IMR-90 (cell line): ENCODE measurements around the gene MYO5A. TPM values are rescaled to one million over a fixed set of nuclear protein-coding genes. Genes with fewer than 3 reads are reported as not detected.

Experiments used
- ATAC-seq: fragments of 200-7000 bp; cut with Tn5 transposase; 2 replicates; pipeline ENCODE4 v1.9.1; 2020; ENCODE audit warnings: low read depth, mild to moderate bottlenecking, moderate library complexity
- BruUV-seq: library from RNA; stranded (reverse); fragments of 400-500 nt; replicated peaks from 2 replicates; lab custom pipeline; 2021; lab: Mats Ljungman, UMichigan
- CTCF ChIA-PET: fragments of 300-600 bp; formaldehyde crosslinking; extraction: SDS; loops from one replicate; lab custom pipeline; 2021; ENCODE audit warnings: antibody characterized with exemption; lab: Yijun Ruan, JAX
- POLR2A ChIA-PET: fragments of 300-600 bp; sonication (Branson Sonifier 250); formaldehyde crosslinking; loops from one replicate; lab custom pipeline; 2022; ENCODE audit warnings: antibody characterized with exemption; ENCODE audit not compliant: unreplicated experiment; lab: Charles Lee
- DNase-seq: peaks from one replicate; pipeline ENCODE4 v3.0.0; 2013
- H2AFZ ChIP-seq: replicated peaks from 2 replicates; pipeline ENCODE3; 2013; ENCODE audit warnings: low read length, mild to moderate bottlenecking; ENCODE audit not compliant: poor library complexity
- H2AK5ac ChIP-seq: 2 replicates; pipeline ENCODE4 v1.6.1; 2013; ENCODE audit warnings: low read depth, low read length, inconsistent platforms
- H2AK9ac ChIP-seq: replicated peaks from 2 replicates; pipeline ENCODE3; 2013; ENCODE audit warnings: mild to moderate bottlenecking, low read depth, low read length, moderate library complexity; ENCODE audit not compliant: poor library complexity
- H2BK120ac ChIP-seq: 2 replicates; pipeline ENCODE4 v1.6.1; 2013; ENCODE audit warnings: low read depth, low read length, inconsistent platforms
- H2BK15ac ChIP-seq: 3 replicates; pipeline ENCODE4 v1.6.1; 2013; ENCODE audit warnings: low read depth, low read length, inconsistent platforms
- H2BK20ac ChIP-seq: 2 replicates; pipeline ENCODE4 v1.6.1; 2013; ENCODE audit warnings: low read depth, mild to moderate bottlenecking, inconsistent platforms, low read length, moderate library complexity
- H2BK5ac ChIP-seq: 2 replicates; pipeline ENCODE4 v1.6.1; 2013; ENCODE audit warnings: mild to moderate bottlenecking, low read depth, low read length, inconsistent platforms; ENCODE audit not compliant: poor library complexity, severe bottlenecking
- H3K14ac ChIP-seq: replicated peaks from 2 replicates; pipeline ENCODE4 v1.6.1; 2013; ENCODE audit warnings: low read depth, low read length, inconsistent platforms
- H3K18ac ChIP-seq: 2 replicates; pipeline ENCODE4 v1.6.1; 2013; ENCODE audit warnings: low read depth, low read length, control low read depth
- H3K23ac ChIP-seq: 2 replicates; pipeline ENCODE4 v1.6.1; 2013; ENCODE audit warnings: low read depth, low read length, inconsistent platforms
- H3K27ac ChIP-seq: 2 replicates; pipeline ENCODE4 v1.5.1; 2013; ENCODE audit warnings: mild to moderate bottlenecking, control low read depth, low read length; ENCODE audit not compliant: insufficient read depth
- H3K27me3 ChIP-seq: 2 replicates; pipeline ENCODE4 v1.6.1; 2013; ENCODE audit warnings: low read length; ENCODE audit not compliant: control insufficient read depth, insufficient read depth
- H3K36me3 ChIP-seq: 2 replicates; pipeline ENCODE4 v1.6.1; 2013; ENCODE audit warnings: low read length, mixed read lengths; ENCODE audit not compliant: control insufficient read depth, insufficient read depth
- H3K4ac ChIP-seq: 2 replicates; pipeline ENCODE4 v1.6.1; 2013; ENCODE audit warnings: low read depth, low read length, inconsistent platforms
- H3K4me1 ChIP-seq: 2 replicates; pipeline ENCODE4 v1.6.1; 2013; ENCODE audit warnings: low read length, mixed read lengths; ENCODE audit not compliant: control insufficient read depth, insufficient read depth
- H3K4me2 ChIP-seq: 2 replicates; pipeline ENCODE4 v1.6.1; 2013; ENCODE audit warnings: low read depth, mild to moderate bottlenecking, control low read depth, low read length, moderate library complexity
- H3K4me3 ChIP-seq: 2 replicates; pipeline ENCODE4 v1.5.1; 2013; ENCODE audit warnings: low read depth, mild to moderate bottlenecking, control low read depth, low read length, moderate library complexity; ENCODE audit not compliant: insufficient read depth
- H3K56ac ChIP-seq: 2 replicates; pipeline ENCODE4 v1.6.1; 2013; ENCODE audit warnings: low read length, inconsistent platforms; ENCODE audit not compliant: insufficient read depth; ENCODE audit errors: extremely low read depth
- H3K79me1 ChIP-seq, 2 experiments: 2 replicates each; pipeline ENCODE4 v1.6.1; 2013; ENCODE audit warnings: low read length in 2 of 2, inconsistent platforms in 1 of 2, low read depth in 1 of 2
- H3K9ac ChIP-seq: 2 replicates; pipeline ENCODE4 v1.6.1; 2013; ENCODE audit warnings: low read depth, low read length, control low read depth
- H3K9me1 ChIP-seq: 2 replicates; pipeline ENCODE4 v1.6.1; 2013; ENCODE audit warnings: low read length, inconsistent platforms; ENCODE audit not compliant: insufficient read depth
- H3K9me3 ChIP-seq: 2 replicates; pipeline ENCODE4 v1.6.1; 2013; ENCODE audit warnings: low read length; ENCODE audit not compliant: control insufficient read depth, insufficient read depth
- H4K20me1 ChIP-seq: 2 replicates; pipeline ENCODE4 v1.6.1; 2013; ENCODE audit warnings: low read length, inconsistent platforms; ENCODE audit not compliant: insufficient read depth
- H4K5ac ChIP-seq: 2 replicates; pipeline ENCODE4 v1.6.1; 2013; ENCODE audit warnings: mild to moderate bottlenecking, low read depth, low read length, control low read depth
- H4K8ac ChIP-seq, 2 experiments: 2 replicates each; pipeline ENCODE4 v1.6.1; 2013; ENCODE audit warnings: low read depth in 2 of 2, low read length in 2 of 2, control low read depth in 1 of 2, inconsistent platforms in 1 of 2
- H4K91ac ChIP-seq: 2 replicates; pipeline ENCODE4 v1.6.1; 2013; ENCODE audit warnings: low read depth, low read length, inconsistent platforms; ENCODE audit not compliant: insufficient read depth
- CEBPB ChIP-seq: IDR thresholded peaks from 2 replicates; pipeline ENCODE4 v1.6.1; 2012; ENCODE audit warnings: low read depth, low read length, improper control_type of control experiment
- ELK1 ChIP-seq: fragments of 150-350 bp; IDR thresholded peaks from 2 replicates; pipeline ENCODE4 v1.6.1; 2016; ENCODE audit warnings: low read depth, mild to moderate bottlenecking, low read length, moderate library complexity, borderline replicate concordance
- MAZ ChIP-seq: IDR thresholded peaks from 2 replicates; pipeline ENCODE4 v1.6.1; 2012; ENCODE audit warnings: low read depth, mild to moderate bottlenecking, low read length, improper control_type of control experiment, moderate library complexity, borderline replicate concordance
- NFE2L2 ChIP-seq: fragments of 150-350 bp; IDR thresholded peaks from 2 replicates; pipeline ENCODE4 v1.6.1; 2016; ENCODE audit warnings: low read depth, mild to moderate bottlenecking, low read length
- RAD21 ChIP-seq: IDR thresholded peaks from 2 replicates; pipeline ENCODE4 v1.6.1; 2012; ENCODE audit warnings: low read length, improper control_type of control experiment
- RCOR1 ChIP-seq: IDR thresholded peaks from 2 replicates; pipeline ENCODE4 v1.6.1; 2012; ENCODE audit warnings: mild to moderate bottlenecking, low read length, improper control_type of control experiment; ENCODE audit not compliant: insufficient replicate concordance
- WGBS, 2 experiments: methylation state at CpG; one replicate each; pipeline versions ENCODE4 v1.1.5 to v1.1.7; 2013; ENCODE audit warnings: missing lambda C conversion rate in 2 of 2; ENCODE audit not compliant: insufficient read length in 1 of 2; ENCODE audit errors: extremely low coverage in 2 of 2; 5-methylcytosine and 5-hydroxymethylcytosine counted together
- dilution Hi-C: fragments of 300-500 bp; cut with HindIII; formaldehyde crosslinking; loops from one replicate; pipeline ENCODE4 v1.14.3; 2018; ENCODE audit warnings: low sequenced_read_pairs; ENCODE audit not compliant: unreplicated experiment
- in situ Hi-C: fragments of 300-500 bp; cut with MboI; formaldehyde crosslinking; loops from 3 replicates; pipeline ENCODE4 v1.14.3; 2019; ENCODE audit warnings: low sequenced_read_pairs, inconsistent platforms, mixed read lengths
- intact Hi-C: fragments of 100-400 bp; cut with micrococcal nuclease; formaldehyde crosslinking; loops from 2 replicates; pipeline ENCODE4 v1.10.0; 2022
- polyA plus RNA-seq, 3 experiments: library from polyadenylated mRNA; depleted of rRNA; stranded (reverse); fragments of >200 nt; gene quantifications; 2 replicates each; pipeline ENCODE4 v1.2.3, GENCODE V29; 2012; ENCODE audit warnings: low replicate concordance in 1 of 3
- total RNA-seq: library from RNA; depleted of rRNA; stranded (reverse); fragments of >200 nt; gene quantifications from 2 replicates; pipeline ENCODE4 v1.2.3, GENCODE V29; 2012
- TF ChIP-seq, protein P1 (sequence below): conservative IDR thresholded peaks from 2 replicates; pipeline ENCODE4 v1.5.1; 2012; ENCODE audit warnings: mild to moderate bottlenecking, low read depth, low read length, improper control_type of control experiment
- TF ChIP-seq, protein P2 (sequence below): fragments of 150-350 bp; IDR thresholded peaks from 2 replicates; pipeline ENCODE4 v1.6.1; 2017; ENCODE audit warnings: mild to moderate bottlenecking, antibody characterized with exemption, low read length, low read depth

The MYO5A gene
- total and polyA plus RNA-seq, 2 of the 4 experiments (the other 2 are of a cell fraction), result 19.4 to 69.2 TPM

DNA sequence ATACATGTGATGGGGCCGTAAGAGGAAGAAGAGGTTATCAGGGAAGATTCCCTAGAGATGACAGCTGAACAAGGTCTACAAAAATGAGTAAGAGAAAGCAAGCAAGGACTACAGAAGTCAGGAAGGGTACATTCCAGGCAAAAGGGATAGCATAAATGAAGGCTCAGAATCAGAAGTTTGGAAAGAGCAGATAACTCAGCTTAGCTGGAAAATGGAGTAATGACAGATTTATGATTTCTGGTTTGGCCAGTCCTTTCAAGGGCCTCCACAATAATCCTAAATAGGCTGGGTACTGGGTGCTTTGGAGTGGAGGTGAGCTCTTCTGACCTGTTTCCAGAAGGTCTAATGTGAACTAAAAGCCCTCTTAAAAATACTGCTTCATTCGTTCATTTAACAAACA, 110.7 kb downstream of the MYO5A start:
- WGBS, 2 experiments, result 86% methylated on average over 1 of the region's 2 CpGs; no CpG with 5 or more reads in 1 of the 2 experiments
- CTCF ChIA-PET, result no interaction called here
- no peak overlapping the region for H2BK15ac ChIP-seq
- DNase-seq, result no peak
- no peak overlapping the region for H2BK20ac ChIP-seq
- ATAC-seq, result no peak
- H3K4me1 ChIP-seq, result no peaks in the 10 kb centered on the region
- H4K20me1 ChIP-seq, result no peaks in the 10 kb centered on the region; the same call in 1 of the 2 replicates
- no peaks in the 10 kb centered on the region for H3K9me3 ChIP-seq
- H3K36me3 ChIP-seq, result peaks cover 1% of the 10 kb centered on the region; the same call in 1 of the 2 replicates
- H3K79me1 ChIP-seq, result no peaks in the 10 kb centered on the region; a peak in 1 of 4 replicates
- no peak overlapping the region for H3K23ac ChIP-seq
- H3K4me2 ChIP-seq, result no peak overlapping the region
- H3K56ac ChIP-seq, result no peak overlapping the region
- no peak overlapping the region for H2AK5ac ChIP-seq
- BruUV-seq, result no TSS peak
- no peak overlapping the region for H3K4me3 ChIP-seq
- H3K27ac ChIP-seq, result no peak overlapping the region
- TF ChIP-seq RCOR1 (no peak), CEBPB (no peak), ELK1 (no peak), NFE2L2 (no peak), MAZ (no peak), RAD21 (no peak)
- TF ChIP-seq, protein P1, sequence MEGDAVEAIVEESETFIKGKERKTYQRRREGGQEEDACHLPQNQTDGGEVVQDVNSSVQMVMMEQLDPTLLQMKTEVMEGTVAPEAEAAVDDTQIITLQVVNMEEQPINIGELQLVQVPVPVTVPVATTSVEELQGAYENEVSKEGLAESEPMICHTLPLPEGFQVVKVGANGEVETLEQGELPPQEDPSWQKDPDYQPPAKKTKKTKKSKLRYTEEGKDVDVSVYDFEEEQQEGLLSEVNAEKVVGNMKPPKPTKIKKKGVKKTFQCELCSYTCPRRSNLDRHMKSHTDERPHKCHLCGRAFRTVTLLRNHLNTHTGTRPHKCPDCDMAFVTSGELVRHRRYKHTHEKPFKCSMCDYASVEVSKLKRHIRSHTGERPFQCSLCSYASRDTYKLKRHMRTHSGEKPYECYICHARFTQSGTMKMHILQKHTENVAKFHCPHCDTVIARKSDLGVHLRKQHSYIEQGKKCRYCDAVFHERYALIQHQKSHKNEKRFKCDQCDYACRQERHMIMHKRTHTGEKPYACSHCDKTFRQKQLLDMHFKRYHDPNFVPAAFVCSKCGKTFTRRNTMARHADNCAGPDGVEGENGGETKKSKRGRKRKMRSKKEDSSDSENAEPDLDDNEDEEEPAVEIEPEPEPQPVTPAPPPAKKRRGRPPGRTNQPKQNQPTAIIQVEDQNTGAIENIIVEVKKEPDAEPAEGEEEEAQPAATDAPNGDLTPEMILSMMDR, result no peak
- TF ChIP-seq, protein P2, sequence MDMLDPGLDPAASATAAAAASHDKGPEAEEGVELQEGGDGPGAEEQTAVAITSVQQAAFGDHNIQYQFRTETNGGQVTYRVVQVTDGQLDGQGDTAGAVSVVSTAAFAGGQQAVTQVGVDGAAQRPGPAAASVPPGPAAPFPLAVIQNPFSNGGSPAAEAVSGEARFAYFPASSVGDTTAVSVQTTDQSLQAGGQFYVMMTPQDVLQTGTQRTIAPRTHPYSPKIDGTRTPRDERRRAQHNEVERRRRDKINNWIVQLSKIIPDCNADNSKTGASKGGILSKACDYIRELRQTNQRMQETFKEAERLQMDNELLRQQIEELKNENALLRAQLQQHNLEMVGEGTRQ, result no peak
- H3K9me1 ChIP-seq, result no peaks in the 10 kb centered on the region
- POLR2A ChIA-PET, result no interaction called here
- H2BK120ac ChIP-seq, result no peak overlapping the region
- in situ Hi-C loops, result no loop called here
- no peak overlapping the region for H2AK9ac ChIP-seq
- no peak overlapping the region for H4K8ac ChIP-seq
- no peak overlapping the region for H2BK5ac ChIP-seq
- no peaks in the 10 kb centered on the region for H3K27me3 ChIP-seq
- dilution Hi-C loops, result no loop called here
- no peak overlapping the region for H4K5ac ChIP-seq
- H3K4ac ChIP-seq, result no peak overlapping the region
- H3K9ac ChIP-seq, result no peak overlapping the region
- H4K91ac ChIP-seq, result no peak overlapping the region
- intact Hi-C loops, result no loop called here
- H3K18ac ChIP-seq, result no peak overlapping the region
- H3K14ac ChIP-seq, result no peak overlapping the region
- H2AFZ ChIP-seq, result no peak overlapping the region
